ENCODE data around the gene ATP5F1D.

ATP5F1D gene

DNA sequence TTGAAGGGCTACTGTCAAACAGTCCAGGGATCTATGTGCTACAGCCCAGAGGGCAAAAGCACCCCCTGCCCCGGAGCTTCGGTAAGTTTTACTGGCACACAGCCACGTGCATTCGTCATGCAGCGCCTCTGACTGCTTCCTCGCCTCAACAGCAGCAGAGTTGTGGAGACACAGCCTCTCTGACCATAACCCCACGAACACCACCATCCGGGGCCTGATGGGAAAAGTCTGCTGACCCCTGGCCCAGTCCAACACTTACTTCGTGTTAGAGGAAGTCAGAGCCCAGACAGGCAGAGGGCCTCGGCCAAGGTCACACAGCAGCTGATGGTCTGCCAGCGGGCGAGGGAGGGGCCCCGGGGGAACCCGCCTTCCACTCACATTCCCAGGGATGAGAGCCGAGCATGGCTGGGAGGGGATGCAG, 8.9 kb upstream of the ATP5F1D start:
- no peak for DNase-seq (ENCODE audit: low read depth in 2 of 2)

DNA sequence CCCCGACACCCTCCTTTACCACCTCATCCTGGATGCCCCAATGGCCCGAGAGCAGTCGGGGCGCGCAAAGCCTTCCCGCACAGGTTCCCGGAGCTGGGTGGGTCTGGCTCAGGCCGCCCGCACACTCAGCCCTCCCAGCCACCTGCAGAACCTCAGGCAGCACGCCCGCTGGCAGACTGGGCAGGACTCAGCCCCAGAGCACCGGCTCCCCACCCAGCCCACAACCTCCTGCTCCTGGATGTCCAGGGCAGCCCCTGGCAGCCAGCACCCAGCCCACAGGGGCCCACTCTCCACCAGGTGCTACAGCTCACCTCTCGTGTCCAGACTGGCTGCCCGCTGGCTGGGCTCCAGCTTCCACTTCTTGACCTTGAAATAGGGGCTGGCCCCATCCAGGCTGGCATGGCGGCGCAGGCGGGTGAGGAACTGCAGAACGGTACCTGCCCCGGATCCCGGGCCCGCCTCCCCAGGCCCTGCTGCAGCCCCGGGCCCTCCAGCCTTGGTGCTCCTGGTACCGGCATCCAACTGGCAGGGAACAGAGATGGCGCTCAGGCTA, 8.4 kb upstream of the ATP5F1D start:
- no peak for DNase-seq (ENCODE audit: low read depth in 2 of 2)

DNA sequence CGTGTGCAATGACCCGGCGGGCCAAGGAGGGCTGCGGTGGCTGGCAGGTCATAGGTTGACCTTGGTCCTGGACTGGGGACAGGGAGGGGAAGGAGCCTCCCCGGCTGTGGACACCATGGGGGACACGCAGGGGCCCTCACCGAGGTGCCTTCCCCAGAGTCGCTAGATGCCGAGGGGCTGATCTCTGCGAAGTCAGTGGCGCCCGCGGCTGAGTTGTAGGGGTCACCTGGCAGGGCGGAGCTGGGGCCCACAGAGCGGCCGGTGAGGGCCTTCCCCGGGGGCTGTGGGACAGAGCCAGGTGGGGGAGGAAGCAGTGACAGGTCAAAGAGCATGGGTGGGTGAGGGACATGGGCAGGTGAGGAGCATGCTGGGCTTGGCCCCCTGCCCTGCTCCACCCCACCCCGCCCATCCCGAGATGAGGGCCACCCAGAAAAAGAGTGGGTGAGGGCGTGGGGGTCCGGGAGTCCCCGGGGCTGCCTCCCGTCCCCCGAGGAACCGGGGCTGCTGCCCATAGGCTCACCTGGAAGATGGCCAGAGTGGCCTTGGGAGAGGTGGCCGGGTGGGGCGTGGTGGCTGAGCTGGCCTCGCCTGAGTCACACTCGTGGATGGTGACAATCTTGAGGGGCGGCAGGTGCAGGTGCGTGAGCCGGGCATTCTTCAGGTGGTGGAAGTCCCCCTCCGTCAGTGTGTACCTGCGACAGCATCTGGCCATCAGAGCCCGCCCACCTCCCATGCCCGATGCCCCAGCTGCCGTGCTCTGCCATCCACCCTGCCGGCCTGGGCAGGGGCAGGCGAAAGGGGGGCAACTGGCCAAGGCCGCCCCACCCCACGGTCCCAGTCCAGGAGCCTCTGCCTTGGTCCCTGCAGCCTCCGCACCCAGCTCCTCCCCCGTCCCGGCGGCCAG, 7.2 kb upstream of the ATP5F1D start:
- DNase-seq (ENCODE audit: low read depth in 2 of 2) = no peak

DNA sequence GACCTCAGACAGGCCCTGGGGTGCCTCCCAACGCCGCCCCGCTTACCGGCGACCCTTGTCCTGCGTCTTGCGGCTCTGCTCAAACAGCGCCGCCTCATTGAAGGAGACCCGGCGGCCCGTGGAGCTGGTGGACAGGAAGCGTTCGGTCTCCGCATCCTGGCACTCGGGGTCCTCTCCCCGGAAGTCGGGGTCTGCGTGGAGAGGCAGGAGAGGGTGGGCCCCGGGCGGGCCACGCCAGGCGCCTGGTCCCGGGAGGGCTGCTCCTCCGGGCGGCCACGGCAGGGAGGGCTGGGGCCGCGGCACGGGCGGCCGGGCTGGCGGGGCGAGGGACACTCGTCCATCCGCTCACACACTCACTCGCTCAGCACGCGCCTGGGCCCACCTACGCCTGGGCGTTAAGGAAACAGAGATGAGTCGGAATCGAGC, 6.6 kb upstream of the ATP5F1D start:
- DNase-seq (ENCODE audit: low read depth in 2 of 2) = no peak

DNA sequence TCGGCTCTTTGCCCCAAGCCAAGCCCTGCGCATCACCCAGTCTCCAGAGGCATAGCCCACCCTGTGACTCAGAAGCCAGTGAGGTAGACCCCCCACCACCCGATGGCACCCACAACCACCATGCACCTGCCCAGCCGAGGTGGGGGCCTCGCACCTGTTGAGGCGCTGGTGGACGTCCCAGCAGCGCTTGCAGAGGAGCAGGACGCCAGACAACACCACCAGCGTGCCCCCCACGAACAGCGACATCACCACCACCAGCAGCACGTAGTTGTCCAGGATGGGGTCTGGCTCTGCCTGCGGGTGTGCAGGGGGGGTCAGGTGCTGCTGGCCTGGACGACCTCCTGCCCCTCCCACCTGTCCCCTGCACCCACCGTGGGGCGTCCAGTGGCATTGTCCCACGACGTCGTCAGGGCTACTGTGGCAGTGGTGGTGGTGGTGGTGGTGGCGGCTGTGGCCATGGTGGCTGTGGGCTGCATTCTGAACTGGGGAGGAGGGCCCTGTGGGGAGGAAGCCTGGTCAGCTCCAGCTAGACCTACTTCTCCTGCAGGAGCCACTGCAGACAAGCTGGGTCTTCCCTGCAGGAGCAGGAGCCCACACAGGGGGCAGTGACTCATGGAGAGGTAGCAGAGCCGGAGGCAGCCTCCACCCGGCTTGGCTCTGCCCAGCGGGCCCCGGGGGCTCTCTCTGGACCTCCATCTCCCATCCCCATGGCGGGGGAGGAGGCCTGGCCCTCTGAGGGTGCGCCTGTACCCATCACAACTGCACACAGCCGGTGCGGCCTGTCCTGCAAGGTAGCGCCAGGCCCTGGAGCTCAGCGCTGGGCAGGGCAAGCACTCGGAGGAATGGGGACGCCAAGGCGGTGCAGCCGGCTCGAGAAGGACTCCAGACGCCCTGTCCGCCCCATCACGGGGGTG, 5.7 kb upstream of the ATP5F1D start:
- no peak for DNase-seq (ENCODE audit: low read depth in 2 of 2)

DNA sequence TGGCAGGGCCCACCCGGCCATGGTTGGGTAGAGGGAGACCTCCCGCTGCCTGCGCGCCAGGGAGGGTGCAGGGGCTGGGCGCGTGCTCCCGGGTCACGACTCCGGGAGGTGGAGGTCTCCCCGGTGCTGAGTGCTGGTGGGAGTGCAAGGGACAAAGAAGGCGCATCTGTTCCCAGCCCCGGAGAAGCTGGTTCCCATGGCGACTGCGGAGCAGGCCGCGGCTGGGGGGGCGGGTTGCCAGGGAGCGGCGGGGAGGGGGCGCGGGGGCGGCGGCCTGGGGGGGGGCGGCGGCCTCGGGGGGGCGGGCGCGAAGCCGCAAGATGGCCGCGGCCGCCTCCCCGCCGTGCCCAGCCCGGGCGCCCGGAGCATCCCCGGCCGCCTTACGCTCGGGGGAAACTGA, 5.0 kb upstream of the ATP5F1D start:
- no peak for DNase-seq (ENCODE audit: low read depth in 2 of 2)

DNA sequence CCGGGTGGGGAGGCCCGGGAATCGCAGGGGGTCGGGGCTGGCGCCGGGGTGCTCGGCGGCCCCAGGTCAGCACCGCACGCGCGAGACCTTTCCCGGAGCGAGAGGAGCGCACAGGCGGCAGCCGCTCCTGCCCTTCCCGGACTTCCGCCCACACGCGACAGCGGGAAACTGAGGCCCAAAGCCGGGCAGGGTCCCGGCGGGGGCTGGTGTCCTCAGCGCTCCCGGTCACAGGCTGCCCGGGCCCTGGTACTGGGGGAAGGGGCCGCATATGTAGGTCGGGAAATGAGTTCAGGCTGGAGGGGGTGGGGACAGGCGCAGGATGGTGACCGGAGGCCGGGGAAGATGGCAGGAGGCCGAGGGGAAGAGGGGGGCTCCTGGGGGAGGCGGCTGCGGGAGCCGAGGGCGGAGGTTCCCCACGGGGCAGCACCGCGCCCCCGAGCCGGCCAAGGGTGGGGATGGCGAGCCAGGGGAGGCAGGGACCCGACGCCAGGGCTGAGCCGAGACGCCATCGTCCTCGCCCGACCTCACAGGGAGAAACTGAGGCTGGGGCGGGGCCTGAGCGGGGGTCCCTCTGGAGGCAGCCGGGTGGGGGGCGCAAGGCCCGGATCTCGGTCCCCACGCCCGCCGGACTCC, 4.4 kb upstream of the ATP5F1D start:
- DNase-seq (ENCODE audit: low read depth in 2 of 2) = no peak

DNA sequence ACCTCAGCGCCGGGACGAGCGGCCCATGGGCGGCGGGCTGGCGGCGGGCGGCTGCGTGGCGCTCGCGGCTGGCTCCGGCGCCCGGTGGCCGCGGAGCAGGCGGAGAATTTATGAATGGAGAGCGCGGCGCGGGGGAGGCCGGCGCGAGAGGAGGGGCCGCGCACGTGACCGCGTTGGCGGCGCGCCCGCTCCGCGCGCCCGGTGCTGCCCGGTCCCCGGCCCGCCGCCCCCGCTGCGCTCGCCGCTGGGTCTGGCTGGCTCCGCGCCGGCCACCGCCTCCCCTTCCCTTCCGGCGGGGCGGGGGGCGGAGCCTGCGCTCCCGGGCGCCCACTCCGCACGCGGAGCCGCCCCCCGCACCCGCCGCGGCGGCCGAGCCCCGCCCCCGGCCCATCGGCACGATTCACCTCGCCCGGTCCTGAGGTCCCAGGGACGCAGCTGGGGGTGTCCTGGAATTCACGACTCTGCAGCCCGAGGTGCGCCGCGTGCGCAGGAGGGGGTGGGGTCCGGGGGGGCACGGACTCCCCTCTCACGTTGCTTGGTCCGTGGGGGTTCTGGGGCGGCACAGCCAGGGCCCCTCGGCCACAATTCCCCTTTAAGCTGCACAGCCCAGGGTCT, 3.7 kb upstream of the ATP5F1D start, which contains the start of gene CBARP:
CBARP (minus strand) TSS at position 252 of the 615 bp plus-strand sequence. CDS start 1,905 bp downstream, outside the sequence.
- DNase-seq (ENCODE audit: low read depth in 2 of 2) = no peak

DNA sequence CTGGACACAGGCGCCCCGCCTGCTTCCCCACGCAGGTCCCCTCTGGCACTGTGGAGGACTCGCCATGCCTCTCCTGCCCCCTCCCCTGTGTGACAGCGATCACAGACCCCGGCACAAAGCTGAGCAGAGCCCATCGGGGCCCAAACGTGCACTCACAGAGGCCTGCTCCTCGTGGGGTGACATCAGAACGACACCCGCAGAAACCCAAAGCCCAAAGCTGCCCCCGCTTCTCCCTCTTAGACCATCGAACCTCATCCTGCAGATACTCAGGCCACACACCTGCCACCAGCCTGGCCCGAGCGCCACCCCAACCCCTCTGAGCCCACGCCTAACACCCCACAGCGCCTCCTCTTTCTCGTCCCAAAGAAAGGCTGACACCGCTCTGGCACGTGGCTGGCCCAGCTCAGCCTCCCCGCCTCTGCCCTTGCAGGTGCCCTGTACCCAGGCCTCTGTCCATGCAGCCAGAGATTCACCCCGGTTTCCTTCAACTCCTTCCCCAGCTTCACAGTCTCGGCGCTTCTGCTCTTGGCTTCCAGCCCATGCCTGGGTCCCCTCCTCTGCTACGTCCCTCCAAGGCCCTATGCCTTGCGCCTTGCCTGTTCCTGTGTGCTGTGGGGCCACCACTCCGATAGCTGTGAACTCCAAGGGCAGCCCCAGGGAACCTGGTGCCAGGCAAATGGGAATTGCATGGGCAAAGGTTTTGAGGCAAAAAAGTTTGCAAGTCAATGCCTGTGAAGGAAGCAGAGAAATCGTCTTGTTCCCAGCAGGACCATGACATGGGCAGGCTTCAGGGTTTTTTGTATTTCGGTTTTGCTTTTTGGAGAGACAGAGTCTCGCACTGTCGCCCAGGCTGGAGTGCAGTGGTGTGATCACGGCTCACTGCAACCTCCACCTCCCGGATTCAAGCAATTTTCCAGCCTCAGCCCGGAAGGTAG, 2.9 kb upstream of the ATP5F1D start:
- DNase-seq (ENCODE audit: low read depth in 2 of 2) = no peak

DNA sequence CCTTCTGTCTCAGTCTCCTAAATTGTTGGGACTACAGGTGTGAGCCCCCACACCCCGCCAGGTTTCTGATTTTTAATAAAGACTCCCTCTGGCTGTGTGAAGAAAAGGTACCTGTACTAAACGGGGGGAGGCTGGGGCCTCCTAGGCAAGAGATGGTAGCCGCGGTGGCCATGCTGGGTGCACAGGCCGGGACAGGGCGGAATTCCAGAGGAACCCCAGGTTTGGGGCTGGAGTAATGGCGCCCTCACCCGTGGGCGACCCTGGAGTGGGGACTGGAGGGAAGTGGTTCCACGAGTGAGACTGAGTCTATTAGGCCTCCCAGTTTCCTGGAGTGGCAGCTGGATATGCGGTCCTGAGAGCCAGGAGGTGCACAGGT, 2.1 kb upstream of the ATP5F1D start:
- DNase-seq (ENCODE audit: low read depth in 2 of 2) = no peak

DNA sequence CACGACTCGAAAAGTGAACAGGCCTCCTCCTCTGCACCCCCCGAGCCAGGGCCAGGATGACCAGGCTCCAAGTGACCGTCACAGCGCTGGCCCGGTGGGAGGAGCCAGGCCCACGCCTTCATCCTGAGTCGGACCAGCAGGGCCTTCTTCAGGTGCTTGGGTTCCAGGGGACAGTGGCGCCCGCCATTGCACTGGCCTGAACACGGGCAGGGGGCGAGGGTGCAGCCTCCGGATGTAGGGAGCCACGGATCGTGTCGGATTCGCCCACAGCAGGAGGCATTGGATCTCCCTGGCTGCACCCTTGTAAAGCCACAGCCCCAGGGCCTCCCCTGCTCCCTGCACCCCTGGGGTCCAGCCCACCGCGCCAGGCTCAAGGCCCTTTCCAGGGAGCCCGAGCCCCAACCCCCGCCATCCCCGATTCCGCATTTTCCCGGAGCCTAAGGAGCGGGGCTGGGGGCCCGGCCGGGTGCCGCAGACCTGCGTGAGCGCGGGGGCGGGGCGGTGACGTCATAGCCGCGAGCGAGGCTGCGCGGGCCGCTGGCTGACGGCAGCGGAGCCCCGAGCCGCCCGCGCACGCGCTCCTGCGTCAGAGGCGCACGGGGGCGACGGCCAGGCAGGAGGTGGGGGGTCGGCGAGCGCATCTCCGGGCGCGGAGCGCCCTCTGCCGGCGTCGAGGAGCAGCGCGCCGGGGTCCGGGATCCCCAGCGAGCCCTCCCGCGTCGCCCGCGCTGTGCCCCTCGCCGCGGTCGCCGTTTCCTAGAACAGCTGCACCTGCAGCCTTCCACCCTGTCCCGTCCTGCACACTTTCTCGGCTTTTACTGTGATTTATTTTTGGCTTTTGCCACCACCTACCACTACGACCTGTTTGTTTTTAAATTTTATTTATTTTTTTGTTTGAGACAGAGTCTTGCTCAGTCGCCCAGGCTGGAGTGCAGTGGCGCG, 1.5 kb upstream of the ATP5F1D start:
- DNase-seq (ENCODE audit: low read depth in 2 of 2) = peak; percentile 80 to 87

DNA sequence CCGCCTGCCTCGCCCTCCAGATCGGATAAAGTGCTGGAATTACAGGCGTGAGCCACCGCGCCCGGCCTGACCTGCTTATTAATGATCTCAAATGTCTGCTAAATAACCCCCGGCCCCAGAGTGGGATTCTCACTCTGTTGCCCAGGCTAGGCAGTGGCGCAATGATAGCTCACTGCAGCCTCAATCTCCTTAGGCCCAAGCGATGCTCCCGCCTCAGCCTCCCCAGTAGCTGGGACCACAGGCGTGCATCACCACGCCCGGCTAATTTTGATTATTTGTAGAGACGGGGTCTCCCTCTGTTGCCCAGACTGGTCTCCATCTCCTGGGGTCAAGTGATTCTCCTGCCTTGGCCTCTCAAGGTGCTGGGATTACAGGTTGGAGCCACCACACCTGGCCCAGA, 626 bp upstream of the ATP5F1D start:
- no peak for DNase-seq (ENCODE audit: low read depth in 2 of 2)

DNA sequence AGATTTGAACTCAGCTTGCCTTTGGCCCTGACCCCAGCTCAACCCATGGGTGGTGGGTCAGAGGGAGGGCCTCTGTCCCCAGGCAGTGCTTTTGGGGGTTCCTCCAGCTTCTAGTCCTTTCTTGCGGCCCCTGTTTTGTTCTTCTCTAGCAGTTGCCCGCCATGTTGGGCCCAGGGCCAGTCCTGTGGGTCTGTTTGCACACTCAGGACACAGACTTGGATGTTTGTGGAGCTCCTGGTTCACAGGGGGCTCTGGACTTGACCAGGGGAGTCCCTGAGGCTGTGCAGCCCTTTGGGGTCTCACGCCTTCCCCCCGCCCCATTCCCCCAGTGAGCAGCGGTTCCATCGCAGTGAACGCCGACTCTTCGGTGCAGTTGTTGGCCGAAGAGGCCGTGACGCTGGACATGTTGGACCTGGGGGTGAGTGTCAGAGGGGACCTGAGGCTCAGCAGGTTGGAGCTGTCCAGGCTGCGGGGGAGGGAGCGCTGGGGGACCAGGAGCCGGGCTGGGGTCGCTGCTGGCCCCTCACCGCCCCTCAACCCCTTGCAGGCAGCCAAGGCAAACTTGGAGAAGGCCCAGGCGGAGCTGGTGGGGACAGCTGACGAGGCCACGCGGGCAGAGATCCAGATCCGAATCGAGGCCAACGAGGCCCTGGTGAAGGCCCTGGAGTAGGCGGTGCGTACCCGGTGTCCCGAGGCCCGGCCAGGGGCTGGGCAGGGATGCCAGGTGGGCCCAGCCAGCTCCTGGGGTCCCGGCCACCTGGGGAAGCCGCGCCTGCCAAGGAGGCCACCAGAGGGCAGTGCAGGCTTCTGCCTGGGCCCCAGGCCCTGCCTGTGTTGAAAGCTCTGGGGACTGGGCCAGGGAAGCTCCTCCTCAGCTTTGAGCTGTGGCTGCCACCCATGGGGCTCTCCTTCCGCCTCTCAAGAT, 2.5 kb downstream of the ATP5F1D start:
- DNase-seq (ENCODE audit: low read depth in 2 of 2) = peak; percentile 73 to 77

DNA sequence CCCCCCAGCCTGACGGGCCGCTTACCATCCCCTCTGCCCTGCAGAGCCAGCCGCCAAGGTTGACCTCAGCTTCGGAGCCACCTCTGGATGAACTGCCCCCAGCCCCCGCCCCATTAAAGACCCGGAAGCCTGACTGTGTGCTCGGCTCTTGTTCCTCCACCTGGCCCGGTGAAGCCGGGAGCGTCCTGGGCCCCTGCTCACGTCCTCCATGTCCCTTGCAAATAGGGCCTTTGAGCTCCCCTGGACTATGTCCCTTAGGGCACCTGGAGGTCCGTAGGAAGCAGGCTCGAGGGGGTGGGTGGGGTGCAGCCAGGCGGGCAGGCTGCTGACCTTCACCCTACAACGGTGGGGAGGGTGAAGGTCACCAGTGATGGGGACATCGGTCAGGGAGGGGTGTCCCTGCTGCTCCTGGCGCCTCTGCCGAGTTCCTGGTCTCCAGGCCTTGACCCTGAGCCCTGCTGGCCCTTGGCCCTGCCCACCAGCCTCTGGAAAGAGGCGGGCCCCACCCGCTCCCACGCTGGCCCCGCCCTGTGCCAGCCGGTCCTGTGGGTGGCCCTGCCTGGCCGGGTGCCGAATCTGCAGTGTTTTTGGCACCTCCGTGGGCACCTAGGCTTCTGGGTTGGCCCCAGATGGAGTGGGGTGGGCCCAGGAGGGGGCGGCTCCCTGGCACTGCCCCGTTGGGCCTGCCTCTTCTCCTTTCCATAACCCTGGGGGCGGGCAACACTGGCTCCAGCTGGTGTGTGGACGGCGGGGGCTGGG, 3.3 kb downstream of the ATP5F1D start:
- DNase-seq (ENCODE audit: low read depth in 2 of 2) = no peak

DNA sequence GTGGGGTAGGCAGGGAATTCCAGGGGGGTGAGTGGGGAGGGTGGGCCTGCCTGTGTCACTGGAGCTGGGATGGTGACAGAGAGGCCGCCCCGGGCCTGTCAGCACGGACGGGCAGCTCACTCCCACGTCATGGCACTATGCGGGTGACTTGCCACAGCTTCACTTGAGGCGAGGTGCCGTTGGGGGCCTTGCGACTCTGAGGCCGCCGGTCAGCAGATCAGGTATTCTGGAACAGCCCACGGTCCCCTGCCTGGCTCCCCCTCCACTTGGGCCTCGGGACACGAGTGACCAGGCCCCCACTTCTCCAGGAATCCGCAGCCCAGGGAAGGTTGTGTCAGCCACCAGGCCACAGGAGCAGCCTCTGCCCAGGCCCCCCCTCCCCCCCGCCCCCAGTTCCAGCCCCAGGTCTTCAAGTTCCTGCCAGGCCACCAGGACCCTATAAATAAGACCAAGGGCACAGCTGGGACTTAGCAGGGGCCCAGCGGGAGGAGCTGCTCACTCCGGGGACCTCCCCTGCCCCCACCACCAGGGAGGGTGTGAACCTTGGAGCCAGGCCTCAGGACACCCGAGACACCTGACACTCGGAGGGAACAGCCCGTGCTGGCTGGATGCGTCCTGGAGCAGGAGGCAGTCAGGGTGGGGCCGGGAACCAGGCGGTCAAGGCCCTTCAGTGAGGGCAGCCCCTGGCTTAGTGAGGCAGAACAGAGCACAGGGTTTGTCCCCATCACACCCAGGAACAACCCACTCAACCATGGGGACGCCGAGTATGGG, 4.1 kb downstream of the ATP5F1D start:
- no peak for DNase-seq (ENCODE audit: low read depth in 2 of 2)

All from stimulated activated CD4-positive, alpha-beta T cell treated with anti-CD3 and anti-CD28 coated beads, Interleukin-1b, Interleukin-23, amount 100 ng/mL, for 1 hour (primary cell).